GM12874 (cell line): Measurements from ENCODE around the gene HSD11B2.

ENCODE experiments used
- TF ChIP-seq, protein P1 (sequence below): IDR thresholded peaks from 2 replicates; pipeline ENCODE4 v1.5.1; 2011; ENCODE audit warnings: low read depth, mild to moderate bottlenecking, control low read depth, low read length, moderate library complexity; ENCODE audit not compliant: insufficient read depth

The HSD11B2 gene

GRCh38 chr16:67389911-67390815, 40.8 kb upstream of the HSD11B2 start:
- TF ChIP-seq, protein P1, sequence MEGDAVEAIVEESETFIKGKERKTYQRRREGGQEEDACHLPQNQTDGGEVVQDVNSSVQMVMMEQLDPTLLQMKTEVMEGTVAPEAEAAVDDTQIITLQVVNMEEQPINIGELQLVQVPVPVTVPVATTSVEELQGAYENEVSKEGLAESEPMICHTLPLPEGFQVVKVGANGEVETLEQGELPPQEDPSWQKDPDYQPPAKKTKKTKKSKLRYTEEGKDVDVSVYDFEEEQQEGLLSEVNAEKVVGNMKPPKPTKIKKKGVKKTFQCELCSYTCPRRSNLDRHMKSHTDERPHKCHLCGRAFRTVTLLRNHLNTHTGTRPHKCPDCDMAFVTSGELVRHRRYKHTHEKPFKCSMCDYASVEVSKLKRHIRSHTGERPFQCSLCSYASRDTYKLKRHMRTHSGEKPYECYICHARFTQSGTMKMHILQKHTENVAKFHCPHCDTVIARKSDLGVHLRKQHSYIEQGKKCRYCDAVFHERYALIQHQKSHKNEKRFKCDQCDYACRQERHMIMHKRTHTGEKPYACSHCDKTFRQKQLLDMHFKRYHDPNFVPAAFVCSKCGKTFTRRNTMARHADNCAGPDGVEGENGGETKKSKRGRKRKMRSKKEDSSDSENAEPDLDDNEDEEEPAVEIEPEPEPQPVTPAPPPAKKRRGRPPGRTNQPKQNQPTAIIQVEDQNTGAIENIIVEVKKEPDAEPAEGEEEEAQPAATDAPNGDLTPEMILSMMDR, result no peak

GRCh38 chr16:67390816-67391423, 40.0 kb upstream of the HSD11B2 start:
- TF ChIP-seq, protein P1, result no peak

DNA sequence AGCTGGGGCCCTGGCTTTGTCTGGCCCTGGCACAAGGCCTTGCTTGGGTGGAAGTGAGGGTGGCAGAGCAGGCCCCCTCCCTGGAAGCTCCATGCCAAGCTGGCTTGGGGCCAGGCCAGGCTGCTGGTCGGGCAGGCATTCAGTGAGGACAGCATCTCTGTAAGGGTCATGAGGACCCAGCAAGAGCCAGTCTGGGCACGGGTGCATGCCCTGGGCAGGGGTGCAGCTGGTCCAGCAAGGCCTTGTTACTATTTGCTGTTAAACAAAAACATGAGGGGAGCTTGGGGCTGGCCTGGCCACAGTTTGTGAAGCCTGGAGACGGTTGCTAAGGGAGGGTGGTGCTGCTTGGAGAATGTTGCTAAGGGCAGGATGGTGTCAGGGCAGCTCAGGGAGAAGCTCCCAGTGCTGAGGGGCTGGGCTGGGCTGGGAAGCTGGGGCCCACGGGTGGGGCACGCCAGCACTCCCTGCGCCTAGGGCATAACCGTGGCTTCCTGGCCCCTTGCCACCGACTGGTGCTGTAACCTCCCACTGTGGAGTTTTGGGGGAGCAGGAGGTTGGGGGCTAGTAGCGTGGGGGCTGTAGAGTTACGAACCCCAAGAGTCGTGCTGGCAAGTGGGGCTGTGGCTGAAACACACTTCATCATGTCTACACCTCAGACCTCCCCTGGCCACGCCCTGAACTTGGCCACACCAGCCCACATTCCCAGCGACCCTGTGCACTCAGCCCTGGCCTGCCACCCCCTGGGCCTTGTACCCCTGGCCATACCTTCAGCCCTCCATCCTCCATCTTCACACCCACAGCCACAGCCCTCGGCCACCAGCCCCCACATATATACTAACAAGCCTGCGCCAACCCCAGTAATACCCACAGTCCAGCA, 39.3 kb upstream of the HSD11B2 start:
- TF ChIP-seq, protein P1, result no peak

- TF ChIP-seq, protein P1, result no peak
These were observed 38.4 kb upstream of the HSD11B2 start for GRCh38 chr16:67392301-67393059.

DNA sequence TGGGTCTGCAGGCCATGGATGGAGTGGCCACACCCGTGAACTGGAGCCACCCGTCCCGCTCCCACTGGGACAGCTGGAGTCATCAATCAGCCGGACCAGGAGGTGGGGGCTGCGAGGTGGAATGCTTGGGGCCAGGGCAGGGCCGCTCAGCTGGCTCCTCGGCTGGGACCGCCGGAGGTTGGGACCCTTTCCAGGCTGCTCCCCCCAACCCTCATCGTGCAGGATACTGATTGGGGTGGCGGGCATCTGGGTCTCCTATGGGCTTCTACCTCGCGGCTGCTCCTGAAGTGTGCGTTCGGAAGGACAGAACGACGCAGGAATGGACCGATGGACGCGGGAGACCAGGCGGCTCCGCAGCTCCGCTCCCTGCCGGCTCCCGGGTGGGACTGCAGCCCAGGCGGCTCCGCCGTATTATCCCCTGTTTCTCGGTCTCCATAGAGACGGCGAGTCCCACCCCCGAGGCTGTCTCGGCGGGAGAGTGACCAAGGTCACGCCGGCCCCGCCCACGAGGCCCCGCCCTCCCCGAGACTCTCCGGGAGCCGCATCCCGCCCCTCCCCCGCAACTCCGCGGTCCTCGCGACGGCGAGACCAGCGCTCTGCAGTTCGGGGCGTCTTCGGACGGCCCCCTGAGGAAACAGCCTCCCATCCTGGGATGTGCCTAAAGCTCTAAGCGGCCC, 37.7 kb upstream of the HSD11B2 start, which contains the start of gene TPPP3:
TSS of gene TPPP3 (minus strand) at position 388 of the 677 bp plus-strand sequence. CDS start 2,387 bp downstream, outside the sequence.
- TF ChIP-seq, protein P1, result peak; percentile 44

DNA sequence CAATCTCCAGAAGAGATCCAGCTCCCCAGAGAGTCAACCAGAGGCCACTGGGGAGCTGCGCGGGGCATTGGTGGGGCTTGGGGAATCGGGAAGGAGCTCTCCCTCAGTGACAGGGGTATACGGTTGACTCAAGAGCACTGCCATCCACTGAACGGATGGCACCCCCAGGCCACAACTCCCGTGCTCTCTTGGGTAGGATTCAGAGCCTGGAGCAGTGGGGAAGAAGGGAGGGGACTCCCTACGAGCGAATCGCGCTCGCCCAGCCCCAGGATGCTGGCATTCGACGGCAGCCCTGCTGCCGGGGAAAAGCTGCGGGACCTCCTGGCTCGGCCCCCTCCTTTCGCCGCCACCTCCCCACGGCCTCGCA, 37.1 kb upstream of the HSD11B2 start:
- TF ChIP-seq, protein P1, result no peak
